ENCODE results near the gene CCT8.

Gene CCT8

GRCh38 chr21:29078869-29079767, 5.7 kb upstream of the CCT8 start:
- in situ Hi-C loops (cut with MboI; ENCODE audit: low sequenced_read_pairs) = loop anchor here (25.0 kb wide), 2 partner anchors 758 to 1108 kb away; no protein-coding TSS in a partner anchor

- in situ Hi-C loops (cut with MboI; ENCODE audit: low sequenced_read_pairs) = loop anchor here (25.0 kb wide), 2 partner anchors 760 to 1110 kb away; no protein-coding TSS in a partner anchor
These were observed 4.2 kb upstream of the CCT8 start for GRCh38 chr21:29077651-29078090.

GRCh38 chr21:29076731-29077640, 3.5 kb upstream of the CCT8 start:
- in situ Hi-C loops (cut with MboI; ENCODE audit: low sequenced_read_pairs) = loop anchor here (25.0 kb wide), 2 partner anchors 760 to 1110 kb away; no protein-coding TSS in a partner anchor

- in situ Hi-C loops (cut with MboI; ENCODE audit: low sequenced_read_pairs) = loop anchor here (25.0 kb wide), 2 partner anchors 761 to 1111 kb away; no protein-coding TSS in a partner anchor
These were observed 2.4 kb upstream of the CCT8 start for GRCh38 chr21:29075706-29076466.

- in situ Hi-C loops (cut with MboI; ENCODE audit: low sequenced_read_pairs) = loop anchor here (25.0 kb wide), 2 partner anchors 763 to 1113 kb away; no protein-coding TSS in a partner anchor
These were observed 1.3 kb upstream of the CCT8 start for GRCh38 chr21:29074783-29075182.

- in situ Hi-C loops (cut with MboI; ENCODE audit: low sequenced_read_pairs) = no loop called here
These were observed 544 bp upstream of the CCT8 start for GRCh38 chr21:29074007-29074376.

GRCh38 chr21:29072873-29073221, 601 bp downstream of the CCT8 start:
- in situ Hi-C loops (cut with MboI; ENCODE audit: low sequenced_read_pairs) = no loop called here

GRCh38 chr21:29064850-29065481, 8.5 kb downstream of the CCT8 start:
- in situ Hi-C loops (cut with MboI; ENCODE audit: low sequenced_read_pairs) = no loop called here

GRCh38 chr21:29056538-29057050, 16.9 kb downstream of the CCT8 start:
- in situ Hi-C loops (cut with MboI; ENCODE audit: low sequenced_read_pairs) = no loop called here

GRCh38 chr21:29056005-29056404, 17.4 kb downstream of the CCT8 start:
- in situ Hi-C loops (cut with MboI; ENCODE audit: low sequenced_read_pairs) = no loop called here

GRCh38 chr21:29055080-29055479, 18.4 kb downstream of the CCT8 start:
- in situ Hi-C loops (cut with MboI; ENCODE audit: low sequenced_read_pairs) = no loop called here

- in situ Hi-C loops (cut with MboI; ENCODE audit: low sequenced_read_pairs) = no loop called here
These were observed 19.8 kb downstream of the CCT8 start for GRCh38 chr21:29053656-29054055.

- in situ Hi-C loops (cut with MboI; ENCODE audit: low sequenced_read_pairs) = no loop called here
These were observed 20.4 kb downstream of the CCT8 start for GRCh38 chr21:29053011-29053553.

- in situ Hi-C loops (cut with MboI; ENCODE audit: low sequenced_read_pairs) = no loop called here
These were observed 21.2 kb downstream of the CCT8 start for GRCh38 chr21:29052224-29052623.

GRCh38 chr21:29034678-29035077, 38.8 kb downstream of the CCT8 start:
- in situ Hi-C loops (cut with MboI; ENCODE audit: low sequenced_read_pairs) = no loop called here

- in situ Hi-C loops (cut with MboI; ENCODE audit: low sequenced_read_pairs) = no loop called here
These were observed 39.6 kb downstream of the CCT8 start for GRCh38 chr21:29033871-29034270.

GRCh38 chr21:29033301-29033700, 40.1 kb downstream of the CCT8 start:
- in situ Hi-C loops (cut with MboI; ENCODE audit: low sequenced_read_pairs) = no loop called here

- in situ Hi-C loops (cut with MboI; ENCODE audit: low sequenced_read_pairs) = no loop called here
These were observed 42.5 kb downstream of the CCT8 start for GRCh38 chr21:29030909-29031308.

- in situ Hi-C loops (cut with MboI; ENCODE audit: low sequenced_read_pairs) = no loop called here
These were observed 43.9 kb downstream of the CCT8 start for GRCh38 chr21:29029524-29029923.

- in situ Hi-C loops (cut with MboI; ENCODE audit: low sequenced_read_pairs) = no loop called here
These were observed 48.1 kb downstream of the CCT8 start for GRCh38 chr21:29025328-29025713.
